Osteocyte (in vitro differentiated cells): ENCODE data around the gene CTNNA2. TPM values are rescaled to one million over a fixed set of nuclear protein-coding genes. Genes with fewer than 3 reads are reported as not detected.

Experiments used
- DNase-seq: peaks from one replicate; pipeline ENCODE4 v3.0.0; 2021; ENCODE audit warnings: mixed read lengths; ENCODE audit not compliant: unreplicated experiment; ENCODE audit errors: extremely low spot score
- H3K27ac Mint-ChIP-seq: one replicate; pipeline ENCODE4 v1.8.0; 2021; ENCODE audit warnings: mild to moderate bottlenecking, mixed read lengths; ENCODE audit not compliant: unreplicated experiment
- H3K27me3 Mint-ChIP-seq: one replicate; pipeline ENCODE4 v1.8.0; 2021; ENCODE audit warnings: mixed read lengths; ENCODE audit not compliant: unreplicated experiment
- H3K36me3 Mint-ChIP-seq: one replicate; pipeline ENCODE4 v1.8.0; 2021; ENCODE audit warnings: mixed read lengths; ENCODE audit not compliant: unreplicated experiment
- H3K4me1 Mint-ChIP-seq: one replicate; pipeline ENCODE4 v1.8.0; 2021; ENCODE audit warnings: mixed read lengths; ENCODE audit not compliant: unreplicated experiment
- H3K4me3 Mint-ChIP-seq: one replicate; pipeline ENCODE4 v1.8.0; 2021; ENCODE audit warnings: mild to moderate bottlenecking, moderate library complexity, mixed read lengths; ENCODE audit not compliant: unreplicated experiment
- H3K9me3 Mint-ChIP-seq: one replicate; pipeline ENCODE4 v1.8.0; 2021; ENCODE audit warnings: mixed read lengths; ENCODE audit not compliant: unreplicated experiment
- total RNA-seq: library from RNA; stranded (reverse); gene quantifications from 2 replicates; pipeline ENCODE4 v1.2.1, GENCODE V29; 2021
- TF ChIP-seq, protein P1 (sequence below): fragments of 200-600 bp; sonication (generic); IDR thresholded peaks from 2 replicates; pipeline ENCODE4 v1.5.0; 2021; ENCODE audit warnings: antibody characterized with exemption, mild to moderate bottlenecking, moderate library complexity

The CTNNA2 gene
- total RNA-seq, 1 donor from 2014 or later = not detected

DNA sequence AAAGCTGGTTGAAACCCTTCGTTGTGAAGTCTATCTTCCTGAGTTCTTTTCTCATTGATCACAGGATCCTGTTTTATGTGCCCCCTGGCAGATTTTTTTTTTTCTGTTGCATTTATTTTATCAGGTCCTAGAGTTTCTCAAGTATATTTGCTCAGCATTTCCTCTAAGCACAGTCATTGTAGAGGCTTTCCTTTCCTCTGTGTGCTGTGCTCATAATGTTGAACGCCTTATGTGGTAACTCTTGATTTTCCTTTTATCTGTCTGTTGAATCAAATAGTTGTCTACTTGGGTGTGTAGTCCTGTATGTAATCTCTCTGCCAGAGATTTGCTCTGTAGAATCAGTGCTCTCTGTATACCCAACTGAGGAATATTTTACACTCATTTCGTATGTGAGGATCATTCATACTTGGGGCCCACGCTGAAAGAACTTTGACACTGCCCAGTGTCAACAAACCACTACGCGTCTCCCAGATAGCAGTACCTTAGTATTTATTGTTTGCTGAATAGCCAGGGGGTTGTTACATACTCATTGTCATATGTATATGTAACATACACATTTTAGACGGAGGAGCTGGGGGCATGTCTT is 118.2 kb downstream of the CTNNA2 start:
- no peaks in the 10 kb centered on the region for H3K9me3 Mint-ChIP-seq
- no peaks in the 10 kb centered on the region for H3K27me3 Mint-ChIP-seq
- no peak for DNase-seq
- TF ChIP-seq, protein P1, sequence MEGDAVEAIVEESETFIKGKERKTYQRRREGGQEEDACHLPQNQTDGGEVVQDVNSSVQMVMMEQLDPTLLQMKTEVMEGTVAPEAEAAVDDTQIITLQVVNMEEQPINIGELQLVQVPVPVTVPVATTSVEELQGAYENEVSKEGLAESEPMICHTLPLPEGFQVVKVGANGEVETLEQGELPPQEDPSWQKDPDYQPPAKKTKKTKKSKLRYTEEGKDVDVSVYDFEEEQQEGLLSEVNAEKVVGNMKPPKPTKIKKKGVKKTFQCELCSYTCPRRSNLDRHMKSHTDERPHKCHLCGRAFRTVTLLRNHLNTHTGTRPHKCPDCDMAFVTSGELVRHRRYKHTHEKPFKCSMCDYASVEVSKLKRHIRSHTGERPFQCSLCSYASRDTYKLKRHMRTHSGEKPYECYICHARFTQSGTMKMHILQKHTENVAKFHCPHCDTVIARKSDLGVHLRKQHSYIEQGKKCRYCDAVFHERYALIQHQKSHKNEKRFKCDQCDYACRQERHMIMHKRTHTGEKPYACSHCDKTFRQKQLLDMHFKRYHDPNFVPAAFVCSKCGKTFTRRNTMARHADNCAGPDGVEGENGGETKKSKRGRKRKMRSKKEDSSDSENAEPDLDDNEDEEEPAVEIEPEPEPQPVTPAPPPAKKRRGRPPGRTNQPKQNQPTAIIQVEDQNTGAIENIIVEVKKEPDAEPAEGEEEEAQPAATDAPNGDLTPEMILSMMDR = no peak
- no peaks in the 10 kb centered on the region for H3K4me1 Mint-ChIP-seq
- no peak overlapping the region for H3K4me3 Mint-ChIP-seq
- no peak overlapping the region for H3K27ac Mint-ChIP-seq
- H3K36me3 Mint-ChIP-seq = no peaks in the 10 kb centered on the region

DNA sequence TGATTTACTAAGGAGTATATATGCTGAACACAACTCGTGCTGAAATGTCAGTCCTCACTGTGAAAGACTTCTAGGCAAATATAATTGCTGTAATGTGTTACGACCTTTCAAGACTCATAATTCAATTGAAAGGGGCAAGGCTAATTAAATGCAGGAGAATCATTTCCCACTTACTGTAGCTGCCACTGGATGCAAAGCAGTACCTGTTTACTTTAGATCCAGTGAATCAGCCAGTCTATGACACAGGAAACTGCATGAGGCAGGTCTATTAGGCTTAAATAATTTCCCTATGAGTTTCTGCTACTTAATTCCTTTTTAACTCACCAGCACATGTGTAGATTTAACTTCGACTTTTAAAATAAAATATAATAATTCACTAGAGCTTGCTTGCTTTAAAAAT is 125.6 kb downstream of the CTNNA2 start:
- no peaks in the 10 kb centered on the region for H3K4me1 Mint-ChIP-seq

DNA sequence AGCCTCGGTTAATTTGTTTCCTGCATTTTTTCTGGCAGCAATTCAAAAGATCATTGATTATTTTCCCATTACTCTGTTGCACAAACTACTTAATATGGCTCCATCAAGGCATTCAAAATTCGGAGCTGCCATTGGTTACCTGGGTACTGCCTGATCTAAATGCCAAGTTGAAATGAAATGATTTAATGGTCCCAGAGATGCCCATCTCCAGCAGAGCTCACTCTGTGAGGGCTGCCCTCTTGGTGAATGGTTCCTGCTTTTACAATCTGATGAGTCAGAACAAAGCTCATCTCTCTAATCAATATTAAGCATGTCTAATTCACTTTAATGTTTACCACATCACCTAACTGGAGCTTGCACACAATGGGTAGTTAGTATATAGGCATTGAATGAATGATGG is 126.1 kb downstream of the CTNNA2 start:
- Mint-ChIP-seq H3K27me3 (peaks cover 8% of the 10 kb centered on the region), H3K4me1 (no peaks in the 10 kb centered on the region), H3K36me3 (no peaks in the 10 kb centered on the region), H3K4me3 (no peak overlapping the region), H3K27ac (no peak overlapping the region), H3K9me3 (no peaks in the 10 kb centered on the region)
- TF ChIP-seq, protein P1 = no peak
- no peak for DNase-seq

More for the DNA sequence above, 125.6 kb downstream of the CTNNA2 start:
- DNase-seq = no peak
- TF ChIP-seq, protein P1 = no peak
- Mint-ChIP-seq H3K4me3 (no peak overlapping the region), H3K36me3 (no peaks in the 10 kb centered on the region), H3K27me3 (peaks cover 8% of the 10 kb centered on the region), H3K27ac (no peak overlapping the region), H3K9me3 (no peaks in the 10 kb centered on the region)

- Mint-ChIP-seq H3K36me3 (no peaks in the 10 kb centered on the region), H3K27me3 (peaks cover 8% of the 10 kb centered on the region), H3K4me3 (no peak overlapping the region), H3K27ac (no peak overlapping the region), H3K9me3 (no peaks in the 10 kb centered on the region), H3K4me1 (no peaks in the 10 kb centered on the region)
- TF ChIP-seq, protein P1 = no peak
- no peak for DNase-seq
Measured at GRCh38 chr2:79640001-79640400, 127.2 kb downstream of the CTNNA2 start.

GRCh38 chr2:79649531-79649930 is 136.7 kb downstream of the CTNNA2 start:
- Mint-ChIP-seq H3K27ac (no peak overlapping the region), H3K27me3 (peaks cover 7% of the 10 kb centered on the region), H3K4me1 (no peaks in the 10 kb centered on the region), H3K4me3 (no peak overlapping the region), H3K9me3 (no peaks in the 10 kb centered on the region), H3K36me3 (no peaks in the 10 kb centered on the region)
- TF ChIP-seq, protein P1 = no peak
- DNase-seq = no peak
